ENCODE measurements around the gene RET.

DNA sequence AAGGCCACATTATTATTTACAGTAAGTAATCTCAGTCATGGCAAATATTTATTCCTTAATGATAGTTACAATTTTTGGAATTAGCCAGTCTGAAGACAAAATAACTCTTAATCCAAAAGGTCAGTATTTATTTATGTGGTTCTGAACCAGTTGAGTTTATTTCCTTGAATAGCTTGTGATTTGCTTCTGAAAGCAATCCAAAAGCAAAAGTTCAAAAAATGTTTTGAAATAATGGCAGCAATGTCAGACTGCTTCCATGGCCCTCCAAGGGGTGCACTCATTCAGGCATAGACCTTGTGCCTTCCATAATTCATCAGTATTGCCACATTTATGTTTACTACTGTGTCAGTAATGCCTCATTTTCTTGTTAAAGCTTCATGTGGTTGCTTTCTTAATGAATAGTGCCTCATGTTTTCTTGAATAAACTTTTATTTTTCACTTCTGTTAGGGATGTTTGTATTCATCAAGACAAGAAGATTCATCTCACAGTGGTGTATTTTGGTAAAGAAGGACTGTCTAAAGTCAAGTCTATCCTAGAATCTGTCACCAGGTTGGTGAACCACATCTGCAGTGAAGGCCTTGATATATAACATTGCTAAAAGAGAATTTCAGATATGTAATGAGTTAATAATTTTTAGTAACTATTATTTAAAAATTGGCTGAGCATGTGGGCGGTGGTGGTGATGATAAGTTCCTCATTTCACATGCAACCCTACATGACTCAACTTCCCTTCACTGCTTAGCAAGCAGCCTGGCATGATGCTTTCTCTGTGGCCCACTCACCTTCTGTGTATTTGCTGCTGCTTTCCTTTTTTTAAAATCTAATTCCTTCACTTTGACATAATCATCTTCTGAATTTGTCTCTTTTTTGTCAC, 83.4 kb downstream of the RET start:
- TF ChIP-seq, protein P1, sequence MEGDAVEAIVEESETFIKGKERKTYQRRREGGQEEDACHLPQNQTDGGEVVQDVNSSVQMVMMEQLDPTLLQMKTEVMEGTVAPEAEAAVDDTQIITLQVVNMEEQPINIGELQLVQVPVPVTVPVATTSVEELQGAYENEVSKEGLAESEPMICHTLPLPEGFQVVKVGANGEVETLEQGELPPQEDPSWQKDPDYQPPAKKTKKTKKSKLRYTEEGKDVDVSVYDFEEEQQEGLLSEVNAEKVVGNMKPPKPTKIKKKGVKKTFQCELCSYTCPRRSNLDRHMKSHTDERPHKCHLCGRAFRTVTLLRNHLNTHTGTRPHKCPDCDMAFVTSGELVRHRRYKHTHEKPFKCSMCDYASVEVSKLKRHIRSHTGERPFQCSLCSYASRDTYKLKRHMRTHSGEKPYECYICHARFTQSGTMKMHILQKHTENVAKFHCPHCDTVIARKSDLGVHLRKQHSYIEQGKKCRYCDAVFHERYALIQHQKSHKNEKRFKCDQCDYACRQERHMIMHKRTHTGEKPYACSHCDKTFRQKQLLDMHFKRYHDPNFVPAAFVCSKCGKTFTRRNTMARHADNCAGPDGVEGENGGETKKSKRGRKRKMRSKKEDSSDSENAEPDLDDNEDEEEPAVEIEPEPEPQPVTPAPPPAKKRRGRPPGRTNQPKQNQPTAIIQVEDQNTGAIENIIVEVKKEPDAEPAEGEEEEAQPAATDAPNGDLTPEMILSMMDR (IDR thresholded peaks at IDR 0.05) = no peak
- no peak for TF ChIP-seq POLR2A (IDR thresholded peaks at IDR 0.05)
